Ishikawa (cell line): ENCODE results near the gene RPA1.

ENCODE experiments used
- EGR1 ChIP-seq: IDR thresholded peaks from 2 replicates; pipeline ENCODE4 v1.6.1; 2012
- FOXM1 ChIP-seq: IDR thresholded peaks from 2 replicates; pipeline ENCODE4 v1.6.1; 2012; ENCODE audit warnings: low read depth, borderline replicate concordance
- YY1 ChIP-seq: IDR thresholded peaks from 2 replicates; pipeline ENCODE4 v1.6.1; 2012; ENCODE audit warnings: low read depth
- TF ChIP-seq, protein P1 (sequence below): IDR thresholded peaks from 2 replicates; pipeline ENCODE4 v1.6.1; 2012

The RPA1 gene

GRCh38 chr17:1948517-1948825 lies 118.7 kb downstream of the RPA1 start:
- TF ChIP-seq YY1 (no peak), FOXM1 (no peak), EGR1 (no peak)
- TF ChIP-seq, protein P1, sequence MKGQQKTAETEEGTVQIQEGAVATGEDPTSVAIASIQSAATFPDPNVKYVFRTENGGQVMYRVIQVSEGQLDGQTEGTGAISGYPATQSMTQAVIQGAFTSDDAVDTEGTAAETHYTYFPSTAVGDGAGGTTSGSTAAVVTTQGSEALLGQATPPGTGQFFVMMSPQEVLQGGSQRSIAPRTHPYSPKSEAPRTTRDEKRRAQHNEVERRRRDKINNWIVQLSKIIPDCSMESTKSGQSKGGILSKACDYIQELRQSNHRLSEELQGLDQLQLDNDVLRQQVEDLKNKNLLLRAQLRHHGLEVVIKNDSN, result no peak
